Cardiac atrium fibroblast (primary cell): Measurements from ENCODE around the gene GABRB2. TPM values are rescaled to one million over a fixed set of nuclear protein-coding genes. Genes with fewer than 3 reads are reported as not detected.

ENCODE experiments used
- total RNA-seq: library from RNA; depleted of rRNA; stranded (reverse); fragments of >200 nt; gene quantifications from 2 replicates; pipeline ENCODE4 v1.2.3, GENCODE V29; 2015

Gene GABRB2
- total RNA-seq = under 0.01 TPM in 1 of 2 replicates, not detected in the other

DNA sequence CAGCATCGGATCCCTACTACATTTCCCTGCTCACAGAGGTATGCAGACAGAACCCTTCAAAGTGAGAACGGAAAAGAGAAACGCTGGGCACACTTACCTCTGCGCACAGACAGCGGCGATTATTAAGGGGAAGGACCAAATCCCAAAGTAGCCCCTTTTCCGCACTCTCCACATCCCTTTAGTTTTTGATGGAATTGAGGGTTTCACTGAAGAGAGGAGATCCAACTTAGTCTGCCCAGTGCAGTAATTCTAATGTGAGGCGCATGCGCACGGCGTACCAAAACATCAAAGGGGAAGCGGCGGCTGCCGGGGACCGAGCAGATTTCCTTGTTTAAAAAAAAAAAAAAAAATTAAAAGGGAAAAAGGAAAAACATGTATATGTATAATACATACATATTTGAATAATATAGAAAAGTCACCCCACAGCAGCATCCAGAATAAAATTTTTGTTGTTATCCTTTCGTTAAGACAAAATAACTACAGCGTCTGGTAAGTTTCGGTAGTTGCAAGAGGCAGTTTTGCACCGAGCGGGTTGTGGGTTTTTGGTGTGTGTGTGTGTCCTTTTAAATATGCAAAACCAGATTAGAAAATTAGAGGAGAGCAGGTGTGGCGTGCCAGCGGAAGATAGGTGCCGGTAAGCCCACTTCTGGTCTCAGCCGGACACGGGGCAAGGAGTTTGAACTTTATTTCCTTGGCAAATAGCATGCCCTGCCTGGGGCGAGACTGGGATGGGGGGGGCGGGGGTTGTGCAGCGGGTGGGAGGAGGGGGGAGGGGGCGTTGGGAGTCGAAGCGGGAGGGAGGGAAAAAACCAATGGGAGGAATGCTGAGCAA lies at the start of gene GABRB2:
Gene GABRB2, minus strand, starts transcription at position 256 of the 832 bp plus-strand sequence. Its CDS starts 82 bp downstream, at position 174.

Other genes with a start within 250 kb of the GABRB2 start
- gene GABRA6, start 139.0 kb upstream of the GABRB2 start, total RNA-seq = not detected in 2 replicates